Activated T-cell treated with anti-CD3 and anti-CD28 coated beads, Interleukin-2, amount 50 U/mL, for 1 hour (primary cell): ENCODE measurements around the gene DDX55.
"Not testable (repeated sequence)": the region's sequence is repeated elsewhere in the genome, so short reads cannot be mapped to it uniquely, and the experiment has no call there.

Source experiments
- DNase-seq: peaks from one replicate; pipeline ENCODE4 v3.0.0-alpha.2; 2020

The DDX55 gene

GRCh38 chr12:123601602-123602489 lies at the start of gene DDX55:
TSS of gene DDX55 (plus strand) at chr12:123602099. CDS start at chr12:123602149, 50 bp downstream.
- peak; percentile 89 for DNase-seq

GRCh38 chr12:123554136-123554535 lies 47.8 kb upstream of the DDX55 start:
- DNase-seq, result not testable (repeated sequence)

GRCh38 chr12:123554843-123555242 lies 47.1 kb upstream of the DDX55 start:
- not testable (repeated sequence) for DNase-seq

- not testable (repeated sequence) for DNase-seq
Measured at GRCh38 chr12:123558487-123558886, 43.4 kb upstream of the DDX55 start.

GRCh38 chr12:123559468-123559867 lies 42.4 kb upstream of the DDX55 start:
- DNase-seq, result no peak

- no peak for DNase-seq
Measured at GRCh38 chr12:123571343-123571813, 30.5 kb upstream of the DDX55 start.

GRCh38 chr12:123572391-123572790 lies 29.5 kb upstream of the DDX55 start:
- DNase-seq, result no peak

- DNase-seq, result no peak
Measured at GRCh38 chr12:123573870-123574269, 28.0 kb upstream of the DDX55 start.

GRCh38 chr12:123576611-123577010 lies 25.3 kb upstream of the DDX55 start:
- DNase-seq, result no peak

GRCh38 chr12:123578243-123578642 lies 23.7 kb upstream of the DDX55 start:
- DNase-seq, result no peak

GRCh38 chr12:123578829-123579228 lies 23.1 kb upstream of the DDX55 start:
- not testable (repeated sequence) for DNase-seq

- DNase-seq, result no peak
Measured at GRCh38 chr12:123580772-123581171, 21.1 kb upstream of the DDX55 start.

GRCh38 chr12:123591702-123592481 lies 10.0 kb upstream of the DDX55 start:
- no peak for DNase-seq

- DNase-seq, result no peak
Measured at GRCh38 chr12:123595729-123596128, 6.2 kb upstream of the DDX55 start.

GRCh38 chr12:123597100-123597499 lies 4.8 kb upstream of the DDX55 start:
- DNase-seq, result no peak

GRCh38 chr12:123598522-123598921 lies 3.4 kb upstream of the DDX55 start:
- no peak for DNase-seq

- DNase-seq, result no peak
Measured at GRCh38 chr12:123599310-123599709, 2.6 kb upstream of the DDX55 start.

GRCh38 chr12:123599721-123600120 lies 2.2 kb upstream of the DDX55 start:
- no peak for DNase-seq

GRCh38 chr12:123602651-123603195 lies 824 bp downstream of the DDX55 start:
- no peak for DNase-seq

- not testable (repeated sequence) for DNase-seq
Measured at GRCh38 chr12:123603495-123603894, 1.6 kb downstream of the DDX55 start.

- DNase-seq, result no peak
Measured at GRCh38 chr12:123607756-123608155, 5.9 kb downstream of the DDX55 start.

- DNase-seq, result no peak
Measured at GRCh38 chr12:123608182-123608581, 6.3 kb downstream of the DDX55 start.

GRCh38 chr12:123614110-123614509 lies 12.2 kb downstream of the DDX55 start:
- no peak for DNase-seq
